Measurements from ENCODE around the gene TIMM23. TPM values are rescaled to one million over a fixed set of nuclear protein-coding genes. Genes with fewer than 3 reads are reported as not detected.
A peak's percentile ranks its signal among the peaks of the same experiment; 100 is the strongest.

TIMM23 gene
- total and polyA plus RNA-seq, 2 donors (not counting 1 experiment from before 2014, with no cell fraction given) = 21.1 to 28.3 TPM

GRCh38 chr10:46019569-46020343, 47.5 kb downstream of the TIMM23 start:
- Mint-ChIP-seq H3K27ac (no peak overlapping the region), H3K4me1 (peaks cover 61% of the 10 kb centered on the region), H3K9me3 (ENCODE audit: insufficient read depth) (no peaks in the 10 kb centered on the region), H3K4me3 (peak overlapping the region; percentile 38), H3K27me3 (no peaks in the 10 kb centered on the region)
- peak overlapping the region; percentile 1 for H3K9ac ChIP-seq (ENCODE audit: low read length)
- 63% methylated on average over 5 of the region's 7 CpGs for WGBS (ENCODE audit: insufficient coverage)
- H3K9me3 ChIP-seq (ENCODE audit: control extremely low read depth in 1 of 3, control insufficient read depth in 2 of 3, insufficient read depth in 1 of 3, low read length in 2 of 3) = no peaks in the 10 kb centered on the region
- H3K27ac ChIP-seq (ENCODE audit: low read length in 2 of 2) = peak overlapping the region; percentile 37 to 57
- TF ChIP-seq EZH2 (IDR thresholded peaks at IDR 0.05; ENCODE audit: borderline replicate concordance, insufficient read depth, low read depth, low read length, poor library complexity, severe bottlenecking) (no peak), CTCF (IDR thresholded peaks at IDR 0.05) (no peak)
- POLR2A ChIA-PET = interaction anchor here (0.6 kb wide), 1 partner anchor 41 kb away, joined by 5 read pairs; no protein-coding TSS in a partner anchor
- H3K4me3 ChIP-seq (ENCODE audit: control extremely low read depth in 1 of 5, extremely low read depth in 1 of 5, insufficient read depth in 1 of 5, low read depth in 2 of 5, low read length in 4 of 5) = peak overlapping the region in 1 of 5 experiments; percentile 4
- ATAC-seq (ENCODE audit: low read depth) = no peak
- H2AFZ ChIP-seq (ENCODE audit: insufficient read depth, low read depth, low read length, poor library complexity, severe bottlenecking) = no peak overlapping the region
- peaks cover 91% of the 10 kb centered on the region for H3K79me2 ChIP-seq (ENCODE audit: control insufficient read depth, insufficient read depth, low read length)
- peaks cover 3 to 19% of the 10 kb centered on the region in 2 experiments for H3K36me3 ChIP-seq (replicated peaks in 1 of 2; ENCODE audit: control extremely low read depth in 1 of 2, control insufficient read depth in 1 of 2, extremely low read depth in 1 of 2, insufficient read depth in 2 of 2, low read length in 1 of 2)
- DNase-seq = peak; percentile 31
- CTCF ChIA-PET = interaction anchor here (1.0 kb wide), 1 partner anchor 9 kb away, joined by 4 read pairs; no protein-coding TSS in a partner anchor
- H3K27me3 ChIP-seq (replicated peaks in 1 of 4; ENCODE audit: control extremely low read depth in 1 of 4, control insufficient read depth in 3 of 4, insufficient read depth in 4 of 4, low read length in 3 of 4) = no peaks in the 10 kb centered on the region
- peaks cover 29 to 34% of the 10 kb centered on the region in 2 donors for H3K4me1 ChIP-seq (ENCODE audit: control insufficient read depth in 2 of 2, insufficient read depth in 2 of 2, low read length in 2 of 2)
- peaks cover 91% of the 10 kb centered on the region for H4K20me1 ChIP-seq (ENCODE audit: control insufficient read depth, insufficient read depth, low read length, poor library complexity, severe bottlenecking)
- H3K4me2 ChIP-seq (replicated peaks; ENCODE audit: low read depth, low read length, poor library complexity, severe bottlenecking) = peak overlapping the region; percentile 13
- intact Hi-C loops (cut with micrococcal nuclease) = no loop called here

- Mint-ChIP-seq H3K27ac (no peak overlapping the region), H3K9me3 (ENCODE audit: insufficient read depth) (no peaks in the 10 kb centered on the region), H3K4me1 (peaks cover 66% of the 10 kb centered on the region), H3K4me3 (no peak overlapping the region), H3K27me3 (no peaks in the 10 kb centered on the region)
- Histone ChIP-seq H3K4me2 (replicated peaks; ENCODE audit: low read depth, low read length, poor library complexity, severe bottlenecking) (peak overlapping the region; percentile 13), H3K4me3 (ENCODE audit: control extremely low read depth in 1 of 5, extremely low read depth in 1 of 5, insufficient read depth in 1 of 5, low read depth in 2 of 5, low read length in 4 of 5) (peak overlapping the region in 1 of 5 experiments; percentile 4), H3K9ac (ENCODE audit: low read length) (no peak overlapping the region), H2AFZ (ENCODE audit: insufficient read depth, low read depth, low read length, poor library complexity, severe bottlenecking) (no peak overlapping the region), H3K79me2 (ENCODE audit: control insufficient read depth, insufficient read depth, low read length) (peaks cover 97% of the 10 kb centered on the region), H3K9me3 (ENCODE audit: control extremely low read depth in 1 of 3, control insufficient read depth in 2 of 3, insufficient read depth in 1 of 3, low read length in 2 of 3) (no peaks in the 10 kb centered on the region), H3K27me3 (replicated peaks in 1 of 4; ENCODE audit: control extremely low read depth in 1 of 4, control insufficient read depth in 3 of 4, insufficient read depth in 4 of 4, low read length in 3 of 4) (no peaks in the 10 kb centered on the region), H3K27ac (ENCODE audit: low read length in 2 of 2) (peak overlapping the region; percentile 37 to 57), H3K4me1 (ENCODE audit: control insufficient read depth in 2 of 2, insufficient read depth in 2 of 2, low read length in 2 of 2) (peaks cover 29 to 34% of the 10 kb centered on the region in 2 donors), H3K36me3 (replicated peaks in 1 of 2; ENCODE audit: control extremely low read depth in 1 of 2, control insufficient read depth in 1 of 2, extremely low read depth in 1 of 2, insufficient read depth in 2 of 2, low read length in 1 of 2) (peaks cover 1 to 13% of the 10 kb centered on the region in 2 experiments), H4K20me1 (ENCODE audit: control insufficient read depth, insufficient read depth, low read length, poor library complexity, severe bottlenecking) (peaks cover 93% of the 10 kb centered on the region)
- ChIA-PET CTCF (no interaction called here), POLR2A (no interaction called here)
- TF ChIP-seq CTCF (IDR thresholded peaks at IDR 0.05) = no peak
- no peak for TF ChIP-seq EZH2 (IDR thresholded peaks at IDR 0.05; ENCODE audit: borderline replicate concordance, insufficient read depth, low read depth, low read length, poor library complexity, severe bottlenecking)
- WGBS (ENCODE audit: insufficient coverage) = 82% methylated on average over 2 of the region's 3 CpGs
- ATAC-seq (ENCODE audit: low read depth) (no peak), DNase-seq (no peak)
- intact Hi-C loops (cut with micrococcal nuclease) = no loop called here
These were observed 48.0 kb downstream of the TIMM23 start for GRCh38 chr10:46020344-46020657.

Measured in B cell (primary cell).